Measurements from ENCODE around the gene CKAP2L. TPM values are rescaled to one million over a fixed set of nuclear protein-coding genes. Genes with fewer than 3 reads are reported as not detected.

The CKAP2L gene
- total RNA-seq, 1 donor from 2014 or later = 0.38 TPM

DNA sequence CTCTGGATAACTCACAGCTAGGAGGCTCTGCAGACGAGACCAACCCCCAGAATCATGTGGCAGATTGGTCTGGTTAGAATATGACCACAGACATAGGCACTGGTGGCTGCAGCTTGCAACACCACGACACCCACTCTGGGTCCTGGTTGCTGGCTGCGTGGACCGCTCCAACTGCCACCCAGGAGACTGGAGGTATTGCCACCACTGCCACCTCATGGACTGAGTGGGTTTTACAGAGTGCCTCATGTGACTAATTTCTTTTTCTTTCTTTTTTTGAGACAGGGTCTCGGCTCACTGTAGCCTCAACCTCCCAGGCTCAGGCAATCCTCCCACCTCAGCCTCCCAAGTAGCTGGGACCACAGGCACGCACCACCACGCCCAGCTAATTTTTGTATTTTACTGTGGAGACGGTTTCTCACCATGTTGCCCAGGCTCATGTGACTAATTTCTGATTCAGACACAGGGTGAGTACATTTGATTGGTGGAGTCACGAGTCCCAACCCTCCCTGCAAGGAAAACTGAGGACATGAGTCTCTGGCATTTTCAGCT is 73.5 kb downstream of the CKAP2L start:
- H3K4me1 ChIP-seq = no peaks in the 10 kb centered on the region
- no peaks in the 10 kb centered on the region for H3K36me3 ChIP-seq
- TF ChIP-seq, protein P1, sequence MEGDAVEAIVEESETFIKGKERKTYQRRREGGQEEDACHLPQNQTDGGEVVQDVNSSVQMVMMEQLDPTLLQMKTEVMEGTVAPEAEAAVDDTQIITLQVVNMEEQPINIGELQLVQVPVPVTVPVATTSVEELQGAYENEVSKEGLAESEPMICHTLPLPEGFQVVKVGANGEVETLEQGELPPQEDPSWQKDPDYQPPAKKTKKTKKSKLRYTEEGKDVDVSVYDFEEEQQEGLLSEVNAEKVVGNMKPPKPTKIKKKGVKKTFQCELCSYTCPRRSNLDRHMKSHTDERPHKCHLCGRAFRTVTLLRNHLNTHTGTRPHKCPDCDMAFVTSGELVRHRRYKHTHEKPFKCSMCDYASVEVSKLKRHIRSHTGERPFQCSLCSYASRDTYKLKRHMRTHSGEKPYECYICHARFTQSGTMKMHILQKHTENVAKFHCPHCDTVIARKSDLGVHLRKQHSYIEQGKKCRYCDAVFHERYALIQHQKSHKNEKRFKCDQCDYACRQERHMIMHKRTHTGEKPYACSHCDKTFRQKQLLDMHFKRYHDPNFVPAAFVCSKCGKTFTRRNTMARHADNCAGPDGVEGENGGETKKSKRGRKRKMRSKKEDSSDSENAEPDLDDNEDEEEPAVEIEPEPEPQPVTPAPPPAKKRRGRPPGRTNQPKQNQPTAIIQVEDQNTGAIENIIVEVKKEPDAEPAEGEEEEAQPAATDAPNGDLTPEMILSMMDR (IDR thresholded peaks at IDR 0.05; ENCODE audit: borderline replicate concordance) = peak; percentile 72
- intact Hi-C loops (cut with micrococcal nuclease) = no loop called here
- H3K4me3 ChIP-seq = no peak overlapping the region
- peaks cover 4% of the 10 kb centered on the region for H3K27me3 ChIP-seq (ENCODE audit: low read depth)
- peak; percentile 53 for DNase-seq
- H3K9me3 ChIP-seq (replicated peaks) = no peaks in the 10 kb centered on the region
- no peak overlapping the region for H3K27ac ChIP-seq (replicated peaks)

- no peaks in the 10 kb centered on the region for H3K9me3 ChIP-seq (replicated peaks)
- H3K4me1 ChIP-seq = peaks cover 4% of the 10 kb centered on the region
- no peaks in the 10 kb centered on the region for H3K27me3 ChIP-seq (ENCODE audit: low read depth)
- no peak overlapping the region for H3K4me3 ChIP-seq
- TF ChIP-seq, protein P1 (IDR thresholded peaks at IDR 0.05; ENCODE audit: borderline replicate concordance) = no peak
- intact Hi-C loops (cut with micrococcal nuclease) = loop anchor here (10.0 kb wide), 1 partner anchor 63 kb away; no protein-coding TSS in a partner anchor
- no peak for DNase-seq
- no peak overlapping the region for H3K27ac ChIP-seq (replicated peaks)
- no peaks in the 10 kb centered on the region for H3K36me3 ChIP-seq
Measured at GRCh38 chr2:112688086-112688880, 76.1 kb downstream of the CKAP2L start.

DNA sequence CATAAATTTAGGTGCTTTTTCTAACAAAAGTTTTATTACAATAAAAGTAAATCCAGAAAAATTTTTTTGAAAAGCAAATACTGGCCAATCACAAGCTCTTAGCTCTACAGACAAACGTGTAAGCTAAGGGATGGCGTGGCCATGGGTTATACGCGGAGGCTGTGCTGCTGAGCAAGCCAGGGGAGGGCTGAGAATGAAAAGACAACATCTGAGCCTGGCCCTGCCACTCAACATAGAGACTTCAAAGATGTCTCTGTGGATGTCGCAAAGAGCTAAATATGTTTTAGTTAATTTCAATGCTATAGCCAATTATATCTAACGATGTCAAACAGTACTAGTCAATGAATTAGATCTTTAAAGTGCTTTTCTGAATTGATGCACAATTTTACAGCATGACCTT is 76.9 kb downstream of the CKAP2L start:
- Histone ChIP-seq H3K9me3 (replicated peaks) (no peaks in the 10 kb centered on the region), H3K36me3 (no peaks in the 10 kb centered on the region), H3K4me3 (no peak overlapping the region), H3K27ac (replicated peaks) (no peak overlapping the region), H3K27me3 (ENCODE audit: low read depth) (no peaks in the 10 kb centered on the region), H3K4me1 (peaks cover 4% of the 10 kb centered on the region)
- intact Hi-C loops (cut with micrococcal nuclease) = loop anchor here (10.0 kb wide), 1 partner anchor 63 kb away; no protein-coding TSS in a partner anchor
- TF ChIP-seq, protein P1 (IDR thresholded peaks at IDR 0.05; ENCODE audit: borderline replicate concordance) = no peak
- no peak for DNase-seq

Other genes with a start within 250 kb of the CKAP2L start
- 11.7 TPM for gene POLR1B, start 222.1 kb downstream of the CKAP2L start, total RNA-seq
- gene CHCHD5, start 180.0 kb downstream of the CKAP2L start, total RNA-seq = 19.2 TPM
- 10.5 TPM for gene SLC20A1, start 118.7 kb downstream of the CKAP2L start, total RNA-seq
- not detected for gene NT5DC4, start 43.6 kb downstream of the CKAP2L start, total RNA-seq
- not detected for gene IL1A, start 19.9 kb upstream of the CKAP2L start, total RNA-seq
- 0.27 TPM for gene IL1B, start 72.2 kb upstream of the CKAP2L start, total RNA-seq
- not detected for gene IL37, start 146.6 kb upstream of the CKAP2L start, total RNA-seq
- not detected for gene IL36G, start 213.4 kb upstream of the CKAP2L start, total RNA-seq
- gene IL36A, start 240.8 kb upstream of the CKAP2L start, total RNA-seq = not detected